Mesenchymal stem cell (in vitro differentiated cells and primary cell): ENCODE results near the gene MAP3K13.

Source experiments
- DNase-seq: peaks from one replicate; pipeline ENCODE4 v3.0.0-alpha.2; 2013
- H2AFZ ChIP-seq: one replicate; pipeline ENCODE4 v1.6.1; 2013; ENCODE audit warnings: low read depth, mild to moderate bottlenecking, control low read depth, inconsistent platforms, low read length, moderate library complexity
- H2AK5ac ChIP-seq: 2 replicates; pipeline ENCODE4 v1.6.1; 2013; ENCODE audit warnings: low read length, moderate library complexity, mild to moderate bottlenecking, inconsistent platforms; ENCODE audit not compliant: severe bottlenecking
- H2BK120ac ChIP-seq: one replicate; pipeline ENCODE4 v1.6.1; 2013; ENCODE audit warnings: low read depth, mild to moderate bottlenecking, inconsistent platforms, low read length, moderate library complexity
- H2BK12ac ChIP-seq, 2 experiments: one replicate each; pipeline ENCODE4 v1.6.1; 2013; ENCODE audit warnings: inconsistent platforms in 2 of 2, low read length in 2 of 2, mild to moderate bottlenecking in 2 of 2, moderate library complexity in 2 of 2, control low read depth in 1 of 2
- H2BK15ac ChIP-seq: one replicate; pipeline ENCODE4 v1.6.1; 2013; ENCODE audit warnings: mild to moderate bottlenecking, low read depth, inconsistent platforms; ENCODE audit not compliant: poor library complexity, severe bottlenecking
- H2BK5ac ChIP-seq: 2 replicates; pipeline ENCODE4 v1.6.1; 2013; ENCODE audit warnings: low read depth, mild to moderate bottlenecking, low read length, control low read depth, inconsistent platforms; ENCODE audit not compliant: poor library complexity, severe bottlenecking
- H3K14ac ChIP-seq, 2 experiments: one replicate each; pipeline ENCODE4 v1.6.1; 2013; ENCODE audit warnings: inconsistent platforms in 2 of 2, low read length in 2 of 2, control low read depth in 1 of 2, mild to moderate bottlenecking in 1 of 2, moderate library complexity in 1 of 2
- H3K18ac ChIP-seq, 2 experiments: one replicate each; pipeline ENCODE4 v1.6.1; 2013; ENCODE audit warnings: inconsistent platforms in 2 of 2, low read length in 2 of 2, control low read depth in 1 of 2, low read depth in 1 of 2, mild to moderate bottlenecking in 1 of 2
- H3K23ac ChIP-seq, 2 experiments: one replicate each; pipeline ENCODE4 v1.6.1; 2013; ENCODE audit warnings: inconsistent platforms in 2 of 2, low read length in 2 of 2, mild to moderate bottlenecking in 2 of 2, moderate library complexity in 2 of 2, control low read depth in 1 of 2
- H3K27ac ChIP-seq: 2 replicates; pipeline ENCODE4 v1.5.1; 2013; ENCODE audit warnings: mild to moderate bottlenecking, moderate library complexity, low read length, control low read depth, inconsistent platforms; ENCODE audit not compliant: poor library complexity, severe bottlenecking
- H3K27me3 ChIP-seq, 2 experiments: 2 replicates each; pipeline versions ENCODE4 v1.6.1 to v1.7.0; 2013; ENCODE audit warnings: low read length in 2 of 2, mild to moderate bottlenecking in 2 of 2, moderate library complexity in 2 of 2, control low read depth in 1 of 2, inconsistent platforms in 1 of 2; ENCODE audit not compliant: control insufficient read depth in 1 of 2, insufficient read depth in 1 of 2
- H3K36me3 ChIP-seq, 2 experiments: 2 replicates each; pipeline versions ENCODE4 v1.6.1 to v1.7.0; 2013; ENCODE audit warnings: low read length in 2 of 2, control low read depth in 1 of 2, inconsistent platforms in 1 of 2, low read depth in 1 of 2, mild to moderate bottlenecking in 1 of 2; ENCODE audit not compliant: insufficient read depth in 2 of 2, control insufficient read depth in 1 of 2
- H3K4ac ChIP-seq, 2 experiments: one replicate each; pipeline ENCODE4 v1.6.1; 2013; ENCODE audit warnings: inconsistent platforms in 2 of 2, low read length in 2 of 2, mild to moderate bottlenecking in 2 of 2, moderate library complexity in 2 of 2, control low read depth in 1 of 2, low read depth in 1 of 2
- H3K4me1 ChIP-seq: 2 replicates; pipeline ENCODE4 v1.6.1; 2013; ENCODE audit warnings: low read depth, low read length, control low read depth; ENCODE audit not compliant: control insufficient read depth, insufficient read depth
- H3K4me2 ChIP-seq: 2 replicates; pipeline ENCODE4 v1.6.1; 2013; ENCODE audit warnings: low read length, mild to moderate bottlenecking, inconsistent platforms; ENCODE audit not compliant: poor library complexity, severe bottlenecking
- H3K4me3 ChIP-seq, 2 experiments: 2 replicates each; pipeline versions ENCODE4 v1.5.1 to v1.7.0; 2013; ENCODE audit warnings: low read length in 2 of 2, mild to moderate bottlenecking in 2 of 2, control low read depth in 1 of 2, low read depth in 1 of 2; ENCODE audit not compliant: insufficient read depth in 1 of 2
- H3K79me1 ChIP-seq: replicated peaks from 2 replicates; pipeline ENCODE4 v1.6.1; 2013; ENCODE audit warnings: mild to moderate bottlenecking, control low read depth, low read length, inconsistent platforms; ENCODE audit not compliant: poor library complexity, severe bottlenecking
- H3K9ac ChIP-seq: 2 replicates; pipeline ENCODE4 v1.7.0; 2013; ENCODE audit warnings: mild to moderate bottlenecking, low read length, moderate library complexity
- H3K9me3 ChIP-seq: 2 replicates; pipeline ENCODE4 v1.7.0; 2013; ENCODE audit warnings: mild to moderate bottlenecking, low read length; ENCODE audit not compliant: control insufficient read depth
- H4K8ac ChIP-seq: one replicate; pipeline ENCODE4 v1.6.1; 2013; ENCODE audit warnings: inconsistent platforms, mild to moderate bottlenecking, low read length, moderate library complexity
- H4K91ac ChIP-seq: one replicate; pipeline ENCODE4 v1.6.1; 2013; ENCODE audit warnings: mild to moderate bottlenecking, low read length, inconsistent platforms
- WGBS: methylation state at CpG from one replicate; pipeline ENCODE4 v1.1.7; 2013; ENCODE audit warnings: mixed read lengths; 5-methylcytosine and 5-hydroxymethylcytosine counted together

MAP3K13 gene

DNA sequence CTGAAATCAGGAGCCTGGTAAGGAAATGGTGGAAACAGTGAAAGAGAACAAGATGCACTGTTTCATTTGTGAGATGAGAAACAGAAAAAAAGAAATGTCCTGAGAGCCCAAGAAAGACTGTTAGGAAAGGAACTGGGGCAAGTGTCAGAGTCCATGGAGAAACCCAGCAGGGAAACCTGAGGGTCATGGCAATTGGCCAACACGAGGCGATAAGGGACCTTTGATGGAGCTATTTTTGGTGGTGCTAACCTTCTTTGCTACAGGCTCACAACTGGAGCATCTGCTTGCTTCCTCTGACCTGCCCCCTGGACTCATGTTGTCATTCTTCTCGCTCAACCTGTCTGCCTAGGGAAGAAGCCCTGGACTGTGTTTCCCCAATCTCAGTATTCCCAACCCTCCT, 140.1 kb downstream of the MAP3K13 start:
- no peak overlapping the region for H4K91ac ChIP-seq
- H3K27me3 ChIP-seq, result peaks cover 3 to 15% of the 10 kb centered on the region in 2 experiments
- peaks cover 2% of the 10 kb centered on the region for H3K4me1 ChIP-seq
- no peaks in the 10 kb centered on the region for H3K9me3 ChIP-seq
- H2BK15ac ChIP-seq, result no peak overlapping the region
- no peak overlapping the region for H2BK120ac ChIP-seq
- no peak overlapping the region for H3K4ac ChIP-seq
- WGBS, result 84% methylated on average over 3 of the region's 3 CpGs
- no peaks in the 10 kb centered on the region for H3K36me3 ChIP-seq
- H3K27ac ChIP-seq, result no peak overlapping the region
- H3K9ac ChIP-seq, result no peak overlapping the region
- H3K23ac ChIP-seq, result no peak overlapping the region
- H2AK5ac ChIP-seq, result no peak overlapping the region
- H3K14ac ChIP-seq, result no peak overlapping the region
- H3K4me3 ChIP-seq, result no peak overlapping the region
- no peak for DNase-seq
- H3K79me1 ChIP-seq, result no peaks in the 10 kb centered on the region
- no peak overlapping the region for H4K8ac ChIP-seq
- H3K18ac ChIP-seq, result no peak overlapping the region
- H2BK12ac ChIP-seq, result no peak overlapping the region
- H2BK5ac ChIP-seq, result no peak overlapping the region
- H3K4me2 ChIP-seq, result no peak overlapping the region
- H2AFZ ChIP-seq, result no peak overlapping the region

DNA sequence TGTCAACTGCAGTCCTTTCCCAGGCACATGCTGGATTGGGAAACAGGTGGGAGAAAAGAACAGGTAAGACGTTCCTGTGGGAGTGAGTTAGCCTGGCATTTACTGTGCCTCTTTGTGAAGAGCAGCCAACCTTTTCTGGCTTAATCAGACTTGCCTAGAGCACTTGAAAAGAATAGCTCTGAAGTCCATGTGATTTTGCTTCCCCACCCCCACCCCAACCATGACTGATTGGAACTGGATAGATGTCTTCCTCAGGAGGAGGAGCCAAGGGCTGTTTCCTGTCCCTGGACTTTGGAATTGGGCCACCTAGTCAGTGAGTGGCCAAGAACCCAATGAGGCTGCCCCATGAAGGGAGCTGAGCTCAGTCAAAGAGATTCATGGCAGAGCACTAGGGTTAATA, 140.6 kb downstream of the MAP3K13 start:
- peaks cover 2% of the 10 kb centered on the region for H3K4me1 ChIP-seq
- no peak overlapping the region for H3K14ac ChIP-seq
- no peak for DNase-seq
- H2AK5ac ChIP-seq, result no peak overlapping the region
- no peak overlapping the region for H3K4me2 ChIP-seq
- no peak overlapping the region for H3K23ac ChIP-seq
- H3K9ac ChIP-seq, result no peak overlapping the region
- no peak overlapping the region for H4K91ac ChIP-seq
- H2BK5ac ChIP-seq, result no peak overlapping the region
- H3K27me3 ChIP-seq, result peaks cover 3 to 17% of the 10 kb centered on the region in 2 experiments
- H3K4me3 ChIP-seq, result no peak overlapping the region
- H3K9me3 ChIP-seq, result no peaks in the 10 kb centered on the region
- no peak overlapping the region for H4K8ac ChIP-seq
- H3K36me3 ChIP-seq, result peaks cover 0 to 2% of the 10 kb centered on the region in 2 experiments
- no peak overlapping the region for H3K4ac ChIP-seq
- H2BK120ac ChIP-seq, result no peak overlapping the region
- H2AFZ ChIP-seq, result no peak overlapping the region
- no peak overlapping the region for H3K27ac ChIP-seq
- H2BK15ac ChIP-seq, result no peak overlapping the region
- no peak overlapping the region for H2BK12ac ChIP-seq
- 83% methylated on average over 1 of the region's 1 CpG for WGBS
- H3K18ac ChIP-seq, result no peak overlapping the region
- no peaks in the 10 kb centered on the region for H3K79me1 ChIP-seq

DNA sequence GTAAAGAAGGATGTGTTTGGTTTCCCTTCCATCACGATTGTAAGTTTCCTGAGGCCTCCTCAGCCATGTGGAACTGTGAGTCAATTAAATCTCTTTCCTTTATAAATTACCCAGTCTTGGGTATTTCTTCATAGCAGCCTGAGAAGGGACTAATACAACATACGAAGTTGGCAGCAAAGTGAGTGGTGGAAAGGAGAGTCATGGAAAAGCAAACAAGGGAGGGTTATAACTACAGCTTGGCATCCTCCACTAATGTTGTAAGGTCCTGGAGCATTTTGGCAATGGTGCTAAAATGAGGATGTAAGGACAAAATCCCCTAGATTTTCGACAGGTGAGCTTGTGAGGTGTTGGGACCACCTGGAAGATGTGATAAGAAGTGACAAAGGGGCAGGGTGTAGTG, 141.7 kb downstream of the MAP3K13 start:
- Histone ChIP-seq H4K91ac (no peak overlapping the region), H2AK5ac (no peak overlapping the region), H2AFZ (no peak overlapping the region), H2BK5ac (no peak overlapping the region), H3K79me1 (no peaks in the 10 kb centered on the region), H3K9me3 (no peaks in the 10 kb centered on the region), H3K4ac (no peak overlapping the region), H3K4me1 (no peaks in the 10 kb centered on the region), H2BK12ac (no peak overlapping the region), H3K4me2 (no peak overlapping the region), H3K23ac (no peak overlapping the region), H3K4me3 (no peak overlapping the region), H3K36me3 (peaks cover 0 to 2% of the 10 kb centered on the region in 2 experiments), H3K18ac (no peak overlapping the region), H3K27me3 (peaks cover 3 to 17% of the 10 kb centered on the region in 2 experiments), H3K14ac (no peak overlapping the region), H2BK15ac (no peak overlapping the region), H3K9ac (no peak overlapping the region), H3K27ac (no peak overlapping the region), H4K8ac (no peak overlapping the region), H2BK120ac (no peak overlapping the region)
- DNase-seq, result no peak
- 76% methylated on average over 2 of the region's 3 CpGs for WGBS

DNA sequence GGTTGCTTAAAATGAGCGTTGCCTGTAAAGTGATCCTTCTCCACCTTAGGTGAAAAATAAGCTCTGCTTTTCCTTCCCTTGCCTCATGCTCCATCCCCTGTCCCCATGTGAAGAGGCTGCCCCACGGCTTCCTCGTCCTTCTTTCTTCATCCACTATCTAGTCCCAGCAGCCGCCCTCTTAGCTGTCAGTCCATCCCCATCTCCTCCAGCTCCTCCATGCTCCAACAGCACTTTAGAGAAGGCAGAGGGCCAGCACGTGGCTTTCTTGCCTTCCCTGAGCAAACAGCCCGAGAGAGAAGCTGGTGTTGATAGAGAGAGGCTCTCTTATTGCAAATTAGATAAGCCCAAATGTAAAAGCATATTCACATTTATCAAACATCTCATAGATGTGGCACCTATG, 144.9 kb downstream of the MAP3K13 start:
- Histone ChIP-seq H2AK5ac (no peak overlapping the region), H2BK15ac (no peak overlapping the region), H4K8ac (no peak overlapping the region), H2BK5ac (no peak overlapping the region), H3K36me3 (peaks cover 0 to 2% of the 10 kb centered on the region in 2 experiments), H2BK12ac (no peak overlapping the region), H3K18ac (no peak overlapping the region), H3K14ac (no peak overlapping the region), H3K79me1 (no peaks in the 10 kb centered on the region), H3K27me3 (peaks cover 3 to 18% of the 10 kb centered on the region in 2 experiments), H3K27ac (no peak overlapping the region), H2BK120ac (no peak overlapping the region), H3K23ac (no peak overlapping the region), H3K4me2 (no peak overlapping the region), H3K9me3 (no peaks in the 10 kb centered on the region), H2AFZ (no peak overlapping the region), H3K4me1 (no peaks in the 10 kb centered on the region), H3K4ac (no peak overlapping the region), H3K4me3 (no peak overlapping the region), H4K91ac (no peak overlapping the region), H3K9ac (no peak overlapping the region)
- 72% methylated on average over 4 of the region's 6 CpGs for WGBS
- no peak for DNase-seq
